Cardiac muscle cell (in vitro differentiated cells and primary cell): ENCODE results near the gene ALPK1. TPM values are rescaled to one million over a fixed set of nuclear protein-coding genes. Genes with fewer than 3 reads are reported as not detected.

Experiments used
- DNase-seq, 2 donors: peaks; one replicate each; pipeline versions ENCODE4 v3.0.0 to v3.0.0-alpha.2; 2010 to 2017; ENCODE audit warnings: low read depth in 1 of 2, low spot score in 1 of 2
- H3K27ac ChIP-seq: fragments of 200-600 bp; sonication (generic); 2 replicates; pipeline ENCODE4 v1.5.1; 2016
- H3K27me3 ChIP-seq: fragments of 200-600 bp; sonication (generic); 2 replicates; pipeline ENCODE4 v1.6.0; 2016; ENCODE audit warnings: control low read depth
- H3K36me3 ChIP-seq: fragments of 200-600 bp; sonication (generic); 2 replicates; pipeline ENCODE4 v1.5.1; 2016; ENCODE audit warnings: control low read depth
- H3K4me1 ChIP-seq: fragments of 200-600 bp; sonication (generic); 2 replicates; pipeline ENCODE4 v1.8.1; 2017; ENCODE audit warnings: low read depth, mild to moderate bottlenecking, mixed run types
- H3K4me3 ChIP-seq: fragments of 200-600 bp; sonication (generic); 2 replicates; pipeline ENCODE4 v1.5.1; 2016; ENCODE audit warnings: mild to moderate bottlenecking
- H3K9me3 ChIP-seq: fragments of 200-600 bp; sonication (generic); 2 replicates; pipeline ENCODE4 v1.5.1; 2017; ENCODE audit warnings: low read depth, mild to moderate bottlenecking, control low read depth
- polyA plus RNA-seq: library from polyadenylated mRNA; unstranded; fragments of >200 nt; fragmentation: Nextera tagmentation; extraction: Ambion mirVana; gene quantifications from 2 replicates; pipeline ENCODE4 v1.2.1, GENCODE V29; 2016
- total RNA-seq: library from RNA; depleted of rRNA; stranded (reverse); fragments of >200 nt; gene quantifications from 2 replicates; pipeline ENCODE4 v1.2.3, GENCODE V29; 2016
- TF ChIP-seq, protein P1 (sequence below): IDR thresholded peaks from 2 replicates; pipeline ENCODE4 v1.5.1; 2012; ENCODE audit warnings: low read depth, mild to moderate bottlenecking, low read length

ALPK1 gene
- total and polyA plus RNA-seq, 2 experiments from 2014 or later, result 0.56 to 0.80 TPM

DNA sequence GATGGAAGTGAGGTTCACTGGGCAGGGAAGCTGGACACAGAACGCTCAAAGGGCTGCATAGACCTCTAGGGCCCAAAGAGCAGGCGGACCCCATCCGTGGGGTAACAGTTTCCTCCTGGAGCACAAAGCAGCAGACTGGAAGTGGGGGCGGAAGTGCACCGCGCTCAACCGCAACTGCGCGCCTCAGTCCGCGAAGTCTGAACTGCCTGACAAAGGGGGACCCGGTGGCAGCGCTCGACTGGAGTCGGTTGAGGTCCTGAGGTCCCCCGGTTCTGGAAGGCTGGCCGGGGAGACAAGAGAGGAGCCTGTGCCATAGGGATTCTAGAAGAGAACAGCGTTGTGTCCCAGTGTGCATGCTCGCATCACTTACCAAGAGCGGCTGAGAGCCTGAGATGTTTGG lies 58.5 kb downstream of the ALPK1 start:
- H3K4me1 ChIP-seq, result no peaks in the 10 kb centered on the region
- no peaks in the 10 kb centered on the region for H3K27me3 ChIP-seq
- TF ChIP-seq, protein P1, sequence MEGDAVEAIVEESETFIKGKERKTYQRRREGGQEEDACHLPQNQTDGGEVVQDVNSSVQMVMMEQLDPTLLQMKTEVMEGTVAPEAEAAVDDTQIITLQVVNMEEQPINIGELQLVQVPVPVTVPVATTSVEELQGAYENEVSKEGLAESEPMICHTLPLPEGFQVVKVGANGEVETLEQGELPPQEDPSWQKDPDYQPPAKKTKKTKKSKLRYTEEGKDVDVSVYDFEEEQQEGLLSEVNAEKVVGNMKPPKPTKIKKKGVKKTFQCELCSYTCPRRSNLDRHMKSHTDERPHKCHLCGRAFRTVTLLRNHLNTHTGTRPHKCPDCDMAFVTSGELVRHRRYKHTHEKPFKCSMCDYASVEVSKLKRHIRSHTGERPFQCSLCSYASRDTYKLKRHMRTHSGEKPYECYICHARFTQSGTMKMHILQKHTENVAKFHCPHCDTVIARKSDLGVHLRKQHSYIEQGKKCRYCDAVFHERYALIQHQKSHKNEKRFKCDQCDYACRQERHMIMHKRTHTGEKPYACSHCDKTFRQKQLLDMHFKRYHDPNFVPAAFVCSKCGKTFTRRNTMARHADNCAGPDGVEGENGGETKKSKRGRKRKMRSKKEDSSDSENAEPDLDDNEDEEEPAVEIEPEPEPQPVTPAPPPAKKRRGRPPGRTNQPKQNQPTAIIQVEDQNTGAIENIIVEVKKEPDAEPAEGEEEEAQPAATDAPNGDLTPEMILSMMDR, result no peak
- no peak for DNase-seq
- no peaks in the 10 kb centered on the region for H3K9me3 ChIP-seq
- no peak overlapping the region for H3K27ac ChIP-seq
- H3K4me3 ChIP-seq, result no peak overlapping the region
- H3K36me3 ChIP-seq, result no peaks in the 10 kb centered on the region

DNA sequence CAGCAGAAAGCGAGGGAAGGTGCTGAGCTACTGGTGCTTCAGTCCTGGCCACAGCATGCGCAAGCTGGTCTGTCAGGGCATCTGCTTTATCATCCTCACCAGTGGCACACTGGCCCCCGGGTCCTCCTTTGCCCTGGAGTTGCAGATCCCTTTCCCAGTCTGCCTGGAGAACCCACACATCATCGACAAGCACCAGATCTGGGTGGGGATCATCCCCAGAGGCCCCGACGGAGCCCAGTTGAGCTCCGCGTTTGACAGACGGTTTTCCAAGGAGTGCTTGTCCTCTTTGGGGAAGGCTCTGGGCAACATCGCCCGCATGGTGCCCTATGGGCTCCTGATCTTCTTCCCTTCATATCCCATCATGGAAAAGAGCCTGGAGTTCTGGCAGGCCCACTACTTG lies 60.3 kb downstream of the ALPK1 start:
- TF ChIP-seq, protein P1, result no peak
- Histone ChIP-seq H3K36me3 (no peaks in the 10 kb centered on the region), H3K4me3 (no peak overlapping the region), H3K27ac (no peak overlapping the region), H3K9me3 (no peaks in the 10 kb centered on the region), H3K4me1 (no peaks in the 10 kb centered on the region), H3K27me3 (no peaks in the 10 kb centered on the region)
- no peak for DNase-seq

DNA sequence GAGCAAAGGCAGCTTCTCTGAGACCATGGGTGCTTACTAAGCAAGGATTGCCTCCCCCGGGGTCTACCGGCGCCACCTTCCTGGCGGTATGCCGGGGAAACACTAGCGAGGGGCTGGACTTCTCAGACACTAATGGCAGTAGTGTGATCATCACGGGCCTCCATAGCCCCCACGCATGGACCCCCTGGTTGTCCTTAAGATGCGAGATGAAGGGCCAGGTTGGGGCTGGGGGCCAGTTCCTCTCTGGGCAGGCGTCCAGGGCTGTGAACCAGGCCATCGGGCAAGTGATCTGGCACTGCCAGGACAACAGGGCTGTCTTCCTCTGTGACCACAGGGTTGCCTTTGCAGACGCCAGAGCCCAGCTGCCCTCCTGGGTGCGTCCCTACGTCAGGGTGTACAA lies 60.7 kb downstream of the ALPK1 start:
- H3K4me3 ChIP-seq, result no peak overlapping the region
- no peak overlapping the region for H3K27ac ChIP-seq
- DNase-seq, result no peak
- no peaks in the 10 kb centered on the region for H3K4me1 ChIP-seq
- TF ChIP-seq, protein P1, result no peak
- no peaks in the 10 kb centered on the region for H3K27me3 ChIP-seq
- H3K9me3 ChIP-seq, result no peaks in the 10 kb centered on the region
- H3K36me3 ChIP-seq, result no peaks in the 10 kb centered on the region

DNA sequence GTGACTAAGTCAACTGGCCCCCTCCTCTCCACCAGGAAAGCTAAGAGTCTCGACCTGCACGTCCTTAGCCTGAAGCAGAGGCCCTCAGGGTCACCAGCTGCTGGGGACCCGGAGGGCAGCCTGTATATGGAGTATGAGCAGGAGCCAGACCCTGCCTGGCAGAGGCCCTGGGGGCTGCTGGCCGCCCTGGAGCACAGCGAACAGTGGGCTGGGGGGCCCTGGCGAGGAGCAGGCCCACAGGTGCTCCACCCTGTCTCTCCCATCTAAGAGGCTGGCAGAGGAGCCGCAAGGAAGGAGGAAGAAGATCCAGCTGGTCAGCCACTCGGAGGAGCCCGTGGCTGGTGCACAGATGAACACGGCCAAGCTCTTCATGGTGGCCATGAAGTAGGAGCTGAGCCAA lies 61.2 kb downstream of the ALPK1 start:
- TF ChIP-seq, protein P1, result no peak
- H3K9me3 ChIP-seq, result no peaks in the 10 kb centered on the region
- H3K4me3 ChIP-seq, result no peak overlapping the region
- H3K36me3 ChIP-seq, result no peaks in the 10 kb centered on the region
- no peaks in the 10 kb centered on the region for H3K4me1 ChIP-seq
- H3K27me3 ChIP-seq, result no peaks in the 10 kb centered on the region
- H3K27ac ChIP-seq, result no peak overlapping the region
- no peak for DNase-seq

DNA sequence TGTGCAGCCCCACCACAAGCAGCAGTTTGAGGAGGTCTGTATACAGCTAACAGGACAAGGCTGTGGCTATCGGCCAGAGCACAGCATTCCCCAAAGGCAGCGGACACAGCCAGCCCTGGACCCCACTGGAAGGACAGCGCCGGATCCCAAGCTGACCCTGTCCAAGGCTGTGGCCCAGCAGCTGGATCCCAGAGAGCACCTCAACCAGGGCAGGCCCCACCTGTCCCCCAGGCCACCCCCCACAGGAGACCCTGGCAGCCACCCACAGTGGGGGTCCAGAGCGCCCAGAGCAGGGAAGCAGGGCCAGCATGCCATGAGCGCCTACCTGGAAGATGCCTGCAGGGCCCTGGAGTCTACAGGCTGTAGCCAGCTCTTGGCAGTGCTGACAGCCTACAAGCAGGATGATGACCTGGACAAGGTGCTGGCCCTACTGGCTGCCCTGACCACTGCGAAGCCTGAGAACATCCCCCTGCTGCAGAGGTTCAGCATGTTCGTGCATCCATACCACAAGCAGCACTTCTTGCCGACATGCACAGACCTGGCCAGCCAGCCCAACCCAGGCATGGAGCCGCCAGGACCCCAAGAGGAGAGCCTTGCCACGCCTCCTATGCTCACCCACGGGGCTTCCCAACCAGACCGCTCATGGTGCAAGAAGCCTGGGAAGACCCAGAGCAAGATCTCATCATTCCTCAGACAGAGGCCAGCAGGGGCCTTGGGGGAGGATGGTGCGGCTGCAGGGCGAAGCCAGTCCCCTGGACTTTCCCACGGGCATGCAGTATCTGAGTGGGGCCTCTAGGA lies 62.0 kb downstream of the ALPK1 start:
- no peaks in the 10 kb centered on the region for H3K4me1 ChIP-seq
- DNase-seq, result no peak

More for the DNA sequence above, 62.0 kb downstream of the ALPK1 start:
- no peak overlapping the region for H3K4me3 ChIP-seq
- no peaks in the 10 kb centered on the region for H3K36me3 ChIP-seq
- no peak overlapping the region for H3K27ac ChIP-seq
- H3K9me3 ChIP-seq, result no peaks in the 10 kb centered on the region
- TF ChIP-seq, protein P1, result no peak
- H3K27me3 ChIP-seq, result no peaks in the 10 kb centered on the region
